WTC11 (cell line): ENCODE measurements around the gene SMCO2. TPM values are rescaled to one million over a fixed set of nuclear protein-coding genes. Genes with fewer than 3 reads are reported as not detected.

Experiments
- ATAC-seq: fragments of 200-7000 bp; cut with Tn5 transposase; 2 replicates; pipeline ENCODE4 v1.10.0; 2021; ENCODE audit warnings: mild to moderate bottlenecking, moderate library complexity
- CTCF ChIA-PET: fragments of 300-600 bp; sonication (Branson Sonifier 250); formaldehyde crosslinking; loops from one replicate; lab custom pipeline; 2021; ENCODE audit warnings: antibody characterized with exemption; lab: Charles Lee
- POLR2A ChIA-PET: fragments of 350-600 bp; sonication (Branson Sonifier 250); formaldehyde crosslinking; loops from one replicate; lab custom pipeline; 2021; ENCODE audit warnings: antibody characterized with exemption; lab: Charles Lee
- DNase-seq: peaks from one replicate; pipeline ENCODE4 v3.0.0; 2021; ENCODE audit warnings: low spot score
- H3K27ac Mint-ChIP-seq: 2 replicates; pipeline ENCODE4 v1.8.0; 2021; ENCODE audit warnings: mixed read lengths
- H3K27me3 Mint-ChIP-seq: 2 replicates; pipeline ENCODE4 v1.8.0; 2021; ENCODE audit warnings: low read depth, mild to moderate bottlenecking, moderate library complexity, mixed read lengths
- H3K36me3 Mint-ChIP-seq: 2 replicates; pipeline ENCODE4 v1.8.0; 2021; ENCODE audit warnings: mixed read lengths
- H3K4me1 Mint-ChIP-seq: 2 replicates; pipeline ENCODE4 v1.8.0; 2022; ENCODE audit warnings: mixed read lengths
- H3K4me3 Mint-ChIP-seq: 2 replicates; pipeline ENCODE4 v1.8.0; 2021; ENCODE audit warnings: mild to moderate bottlenecking, moderate library complexity, mixed read lengths
- H3K9me3 Mint-ChIP-seq: 2 replicates; pipeline ENCODE4 v1.8.0; 2021; ENCODE audit warnings: mixed read lengths
- FOXP1 ChIP-seq: sonication (generic); formaldehyde crosslinking; IDR thresholded peaks from 2 replicates; pipeline ENCODE4 v1.8.0; 2022; ENCODE audit warnings: missing genetic modification reagents, mild to moderate bottlenecking, moderate library complexity, borderline replicate concordance
- GRHL2 ChIP-seq: fragments of 250-450 bp; sonication (Bioruptor Pico); IDR thresholded peaks from 2 replicates; pipeline ENCODE4 v1.8.0; 2022; ENCODE audit warnings: mild to moderate bottlenecking, moderate library complexity; ENCODE audit not compliant: insufficient replicate concordance, severe bottlenecking
- GTF2I ChIP-seq: fragments of 250-450 bp; sonication (Bioruptor Pico); conservative IDR thresholded peaks from 2 replicates; pipeline ENCODE4 v1.4.0; 2021; ENCODE audit warnings: mild to moderate bottlenecking
- JUN ChIP-seq: sonication (generic); formaldehyde crosslinking; IDR thresholded peaks from 2 replicates; pipeline ENCODE4 v1.8.0; 2023; ENCODE audit warnings: mild to moderate bottlenecking, missing genetic modification reagents
- MYBL2 ChIP-seq: sonication (generic); formaldehyde crosslinking; IDR thresholded peaks from 2 replicates; pipeline ENCODE4 v1.8.1; 2023; ENCODE audit warnings: mild to moderate bottlenecking, moderate library complexity, missing genetic modification reagents
- OVOL2 ChIP-seq: fragments of 250-450 bp; sonication (Bioruptor Pico); IDR thresholded peaks from 2 replicates; pipeline ENCODE4 v1.9.0; 2021; ENCODE audit warnings: mild to moderate bottlenecking, borderline replicate concordance
- RORB ChIP-seq: fragments of 250-450 bp; sonication (Bioruptor Pico); IDR thresholded peaks from 2 replicates; pipeline ENCODE4 v1.9.0; 2021; ENCODE audit warnings: mild to moderate bottlenecking
- SOX15 ChIP-seq: fragments of 250-450 bp; sonication (Bioruptor Pico); IDR thresholded peaks from 2 replicates; pipeline ENCODE4 v1.9.0; 2021; ENCODE audit warnings: mild to moderate bottlenecking
- TP53 ChIP-seq: sonication (generic); formaldehyde crosslinking; IDR thresholded peaks from 2 replicates; pipeline ENCODE4 v1.8.1; 2023; ENCODE audit warnings: mild to moderate bottlenecking, missing genetic modification reagents
- ZNF232 ChIP-seq: sonication (generic); formaldehyde crosslinking; IDR thresholded peaks from 2 replicates; pipeline ENCODE4 v1.8.0; 2022; ENCODE audit warnings: mild to moderate bottlenecking, missing genetic modification reagents
- ZNF423 ChIP-seq: fragments of 250-450 bp; sonication (Bioruptor Pico); IDR thresholded peaks from 2 replicates; pipeline ENCODE4 v2.1.2; 2022; ENCODE audit warnings: mild to moderate bottlenecking, moderate library complexity
- total RNA-seq: library from RNA; stranded (reverse); gene quantifications from 3 replicates; pipeline ENCODE4 v1.2.3, GENCODE V29; 2021
- TF ChIP-seq, protein P1 (sequence below): sonication (generic); formaldehyde crosslinking; IDR thresholded peaks from 2 replicates; pipeline ENCODE4 v1.8.0; 2023; ENCODE audit warnings: mild to moderate bottlenecking, missing genetic modification reagents
- TF ChIP-seq, protein P2 (sequence below): sonication (generic); formaldehyde crosslinking; IDR thresholded peaks from 2 replicates; pipeline ENCODE4 v1.8.1; 2023; ENCODE audit warnings: mild to moderate bottlenecking, missing genetic modification reagents
- TF ChIP-seq, protein P3 (sequence below): sonication (generic); formaldehyde crosslinking; IDR thresholded peaks from 2 replicates; pipeline ENCODE4 v1.8.1; 2022; ENCODE audit warnings: mild to moderate bottlenecking, moderate library complexity, missing genetic modification reagents
- TF ChIP-seq, protein P4 (sequence below): sonication (generic); formaldehyde crosslinking; IDR thresholded peaks from 2 replicates; pipeline ENCODE4 v1.8.0; 2022; ENCODE audit warnings: mild to moderate bottlenecking, missing genetic modification reagents
- TF ChIP-seq, protein P5 (sequence below): sonication (generic); formaldehyde crosslinking; IDR thresholded peaks from 2 replicates; pipeline ENCODE4 v1.8.0; 2023; ENCODE audit warnings: missing genetic modification reagents, mild to moderate bottlenecking, borderline replicate concordance

The SMCO2 gene
- total RNA-seq, 1 experiment from 2014 or later, result 0.52 TPM

DNA sequence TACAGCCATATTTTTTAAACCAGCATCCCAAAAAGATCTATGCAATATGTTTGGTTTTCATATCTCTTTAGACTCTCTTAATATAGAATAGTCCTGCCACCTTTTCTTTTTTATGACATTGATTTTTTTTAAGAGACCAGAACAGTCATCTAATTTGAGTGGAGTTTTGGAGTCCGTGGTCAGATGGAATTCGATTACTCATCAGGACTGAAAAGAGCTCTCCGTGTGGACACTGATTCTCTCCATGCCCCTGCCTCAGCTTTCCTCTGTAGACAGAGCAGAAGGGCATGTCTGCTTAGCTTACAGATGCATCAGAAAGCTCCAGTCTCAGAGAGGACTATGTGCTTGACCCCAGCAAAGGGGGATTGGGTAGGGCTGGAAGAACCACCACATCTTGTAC is 27.8 kb downstream of the SMCO2 start (continued):
- TF ChIP-seq, protein P1, sequence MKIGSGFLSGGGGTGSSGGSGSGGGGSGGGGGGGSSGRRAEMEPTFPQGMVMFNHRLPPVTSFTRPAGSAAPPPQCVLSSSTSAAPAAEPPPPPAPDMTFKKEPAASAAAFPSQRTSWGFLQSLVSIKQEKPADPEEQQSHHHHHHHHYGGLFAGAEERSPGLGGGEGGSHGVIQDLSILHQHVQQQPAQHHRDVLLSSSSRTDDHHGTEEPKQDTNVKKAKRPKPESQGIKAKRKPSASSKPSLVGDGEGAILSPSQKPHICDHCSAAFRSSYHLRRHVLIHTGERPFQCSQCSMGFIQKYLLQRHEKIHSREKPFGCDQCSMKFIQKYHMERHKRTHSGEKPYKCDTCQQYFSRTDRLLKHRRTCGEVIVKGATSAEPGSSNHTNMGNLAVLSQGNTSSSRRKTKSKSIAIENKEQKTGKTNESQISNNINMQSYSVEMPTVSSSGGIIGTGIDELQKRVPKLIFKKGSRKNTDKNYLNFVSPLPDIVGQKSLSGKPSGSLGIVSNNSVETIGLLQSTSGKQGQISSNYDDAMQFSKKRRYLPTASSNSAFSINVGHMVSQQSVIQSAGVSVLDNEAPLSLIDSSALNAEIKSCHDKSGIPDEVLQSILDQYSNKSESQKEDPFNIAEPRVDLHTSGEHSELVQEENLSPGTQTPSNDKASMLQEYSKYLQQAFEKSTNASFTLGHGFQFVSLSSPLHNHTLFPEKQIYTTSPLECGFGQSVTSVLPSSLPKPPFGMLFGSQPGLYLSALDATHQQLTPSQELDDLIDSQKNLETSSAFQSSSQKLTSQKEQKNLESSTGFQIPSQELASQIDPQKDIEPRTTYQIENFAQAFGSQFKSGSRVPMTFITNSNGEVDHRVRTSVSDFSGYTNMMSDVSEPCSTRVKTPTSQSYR (CRISPR knock-in tag), result no peak

DNA sequence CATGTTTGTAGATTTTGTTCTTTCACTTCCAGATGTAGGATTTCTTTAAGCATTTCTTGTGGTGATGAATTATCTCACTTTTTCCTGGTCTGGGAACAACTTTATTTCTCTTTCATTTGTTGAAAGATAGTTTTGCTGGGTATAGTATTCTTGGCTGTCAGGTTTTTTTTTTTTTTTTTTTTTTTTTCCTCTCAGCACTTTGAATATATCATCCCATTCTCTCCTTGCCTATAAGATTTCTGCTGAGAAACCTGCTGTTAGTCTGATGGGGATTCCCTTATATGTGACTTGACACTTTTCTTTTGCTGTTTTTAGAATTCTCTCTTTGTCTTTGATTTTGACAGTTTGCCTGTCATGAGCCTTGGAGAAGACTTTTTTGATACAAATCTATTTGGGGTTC is 30.5 kb downstream of the SMCO2 start:
- Mint-ChIP-seq H3K27me3 (peaks cover 3% of the 10 kb centered on the region; the same call in 1 of the 2 replicates), H3K9me3 (peaks cover 43% of the 10 kb centered on the region), H3K4me3 (no peak overlapping the region), H3K36me3 (peaks cover 23% of the 10 kb centered on the region), H3K4me1 (no peaks in the 10 kb centered on the region), H3K27ac (no peak overlapping the region)
- no peak for DNase-seq
- POLR2A ChIA-PET, result no interaction called here
- no peak for ATAC-seq
- CTCF ChIA-PET, result no interaction called here
- TF ChIP-seq TP53 (CRISPR knock-in tag), result no peak

DNA sequence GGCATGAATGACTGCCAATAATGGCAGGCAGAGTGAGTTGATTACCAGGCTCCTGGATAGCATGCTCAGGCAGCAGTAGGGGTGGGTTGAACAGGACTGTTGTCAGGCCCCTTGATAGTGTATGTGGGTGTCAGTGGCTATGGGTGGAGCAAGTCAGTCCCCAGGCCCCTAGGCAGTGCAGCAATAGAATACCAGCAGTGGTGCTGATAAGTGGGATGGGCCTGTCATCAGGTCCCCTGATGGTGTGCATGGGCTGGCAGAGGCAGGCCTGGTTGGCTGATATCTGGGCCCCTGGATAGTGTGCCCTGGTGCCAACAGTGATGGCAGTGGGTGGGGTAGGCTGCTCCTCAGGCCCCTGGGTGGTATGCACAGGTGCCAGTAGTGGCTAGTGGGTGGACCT is 32.4 kb downstream of the SMCO2 start:
- Mint-ChIP-seq H3K4me1 (no peaks in the 10 kb centered on the region), H3K9me3 (peaks cover 43% of the 10 kb centered on the region), H3K4me3 (no peak overlapping the region), H3K36me3 (peaks cover 23% of the 10 kb centered on the region), H3K27me3 (peaks cover 3% of the 10 kb centered on the region; the same call in 1 of the 2 replicates), H3K27ac (no peak overlapping the region)
- POLR2A ChIA-PET, result no interaction called here
- CTCF ChIA-PET, result no interaction called here
- TF ChIP-seq JUN (CRISPR knock-in tag) (no peak), FOXP1 (CRISPR knock-in tag) (no peak)
- TF ChIP-seq, protein P2, sequence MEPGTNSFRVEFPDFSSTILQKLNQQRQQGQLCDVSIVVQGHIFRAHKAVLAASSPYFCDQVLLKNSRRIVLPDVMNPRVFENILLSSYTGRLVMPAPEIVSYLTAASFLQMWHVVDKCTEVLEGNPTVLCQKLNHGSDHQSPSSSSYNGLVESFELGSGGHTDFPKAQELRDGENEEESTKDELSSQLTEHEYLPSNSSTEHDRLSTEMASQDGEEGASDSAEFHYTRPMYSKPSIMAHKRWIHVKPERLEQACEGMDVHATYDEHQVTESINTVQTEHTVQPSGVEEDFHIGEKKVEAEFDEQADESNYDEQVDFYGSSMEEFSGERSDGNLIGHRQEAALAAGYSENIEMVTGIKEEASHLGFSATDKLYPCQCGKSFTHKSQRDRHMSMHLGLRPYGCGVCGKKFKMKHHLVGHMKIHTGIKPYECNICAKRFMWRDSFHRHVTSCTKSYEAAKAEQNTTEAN (CRISPR knock-in tag), result no peak
- ATAC-seq (no peak), DNase-seq (no peak)

DNA sequence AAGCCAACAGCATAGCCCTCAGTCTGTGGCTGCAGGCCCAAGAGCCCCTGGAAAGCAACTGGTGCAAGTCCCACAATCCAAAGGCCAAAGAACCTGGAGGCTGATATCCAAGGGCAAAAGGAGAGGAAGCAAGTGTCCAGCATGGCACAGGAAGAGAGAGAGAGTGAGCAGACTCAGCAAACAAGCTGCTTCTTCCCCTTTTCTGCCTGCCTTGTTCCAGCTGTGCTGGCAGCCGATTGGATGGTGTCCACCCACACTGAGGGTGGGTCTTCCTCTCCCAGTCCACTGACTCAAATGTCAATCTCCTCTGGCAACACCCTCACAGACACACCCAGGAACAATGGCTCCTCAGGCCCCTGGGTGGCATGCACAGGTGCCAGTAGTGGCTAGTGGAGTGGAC is 33.5 kb downstream of the SMCO2 start:
- peaks cover 39% of the 10 kb centered on the region for H3K9me3 Mint-ChIP-seq
- CTCF ChIA-PET, result no interaction called here
- DNase-seq (no peak), ATAC-seq (no peak)
- H3K27ac Mint-ChIP-seq, result no peak overlapping the region
- no peak overlapping the region for H3K4me3 Mint-ChIP-seq
- H3K4me1 Mint-ChIP-seq, result no peaks in the 10 kb centered on the region
- H3K36me3 Mint-ChIP-seq, result peaks cover 23% of the 10 kb centered on the region
- POLR2A ChIA-PET, result no interaction called here
- H3K27me3 Mint-ChIP-seq, result peaks cover 3% of the 10 kb centered on the region; the same call in 1 of the 2 replicates
- TF ChIP-seq OVOL2 (CRISPR knock-in tag) (no peak), SOX15 (CRISPR knock-in tag) (no peak), GRHL2 (CRISPR knock-in tag) (no peak), RORB (CRISPR knock-in tag) (no peak), FOXP1 (CRISPR knock-in tag) (no peak), ZNF423 (CRISPR knock-in tag) (no peak), MYBL2 (no peak), ZNF232 (CRISPR knock-in tag) (no peak), GTF2I (CRISPR knock-in tag) (no peak)
- TF ChIP-seq, protein P3, sequence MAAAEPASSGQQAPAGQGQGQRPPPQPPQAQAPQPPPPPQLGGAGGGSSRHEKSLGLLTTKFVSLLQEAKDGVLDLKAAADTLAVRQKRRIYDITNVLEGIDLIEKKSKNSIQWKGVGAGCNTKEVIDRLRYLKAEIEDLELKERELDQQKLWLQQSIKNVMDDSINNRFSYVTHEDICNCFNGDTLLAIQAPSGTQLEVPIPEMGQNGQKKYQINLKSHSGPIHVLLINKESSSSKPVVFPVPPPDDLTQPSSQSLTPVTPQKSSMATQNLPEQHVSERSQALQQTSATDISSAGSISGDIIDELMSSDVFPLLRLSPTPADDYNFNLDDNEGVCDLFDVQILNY (CRISPR knock-in tag), result no peak
- TF ChIP-seq, protein P4, sequence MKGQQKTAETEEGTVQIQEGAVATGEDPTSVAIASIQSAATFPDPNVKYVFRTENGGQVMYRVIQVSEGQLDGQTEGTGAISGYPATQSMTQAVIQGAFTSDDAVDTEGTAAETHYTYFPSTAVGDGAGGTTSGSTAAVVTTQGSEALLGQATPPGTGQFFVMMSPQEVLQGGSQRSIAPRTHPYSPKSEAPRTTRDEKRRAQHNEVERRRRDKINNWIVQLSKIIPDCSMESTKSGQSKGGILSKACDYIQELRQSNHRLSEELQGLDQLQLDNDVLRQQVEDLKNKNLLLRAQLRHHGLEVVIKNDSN (CRISPR knock-in tag), result no peak
- TF ChIP-seq, protein P5, sequence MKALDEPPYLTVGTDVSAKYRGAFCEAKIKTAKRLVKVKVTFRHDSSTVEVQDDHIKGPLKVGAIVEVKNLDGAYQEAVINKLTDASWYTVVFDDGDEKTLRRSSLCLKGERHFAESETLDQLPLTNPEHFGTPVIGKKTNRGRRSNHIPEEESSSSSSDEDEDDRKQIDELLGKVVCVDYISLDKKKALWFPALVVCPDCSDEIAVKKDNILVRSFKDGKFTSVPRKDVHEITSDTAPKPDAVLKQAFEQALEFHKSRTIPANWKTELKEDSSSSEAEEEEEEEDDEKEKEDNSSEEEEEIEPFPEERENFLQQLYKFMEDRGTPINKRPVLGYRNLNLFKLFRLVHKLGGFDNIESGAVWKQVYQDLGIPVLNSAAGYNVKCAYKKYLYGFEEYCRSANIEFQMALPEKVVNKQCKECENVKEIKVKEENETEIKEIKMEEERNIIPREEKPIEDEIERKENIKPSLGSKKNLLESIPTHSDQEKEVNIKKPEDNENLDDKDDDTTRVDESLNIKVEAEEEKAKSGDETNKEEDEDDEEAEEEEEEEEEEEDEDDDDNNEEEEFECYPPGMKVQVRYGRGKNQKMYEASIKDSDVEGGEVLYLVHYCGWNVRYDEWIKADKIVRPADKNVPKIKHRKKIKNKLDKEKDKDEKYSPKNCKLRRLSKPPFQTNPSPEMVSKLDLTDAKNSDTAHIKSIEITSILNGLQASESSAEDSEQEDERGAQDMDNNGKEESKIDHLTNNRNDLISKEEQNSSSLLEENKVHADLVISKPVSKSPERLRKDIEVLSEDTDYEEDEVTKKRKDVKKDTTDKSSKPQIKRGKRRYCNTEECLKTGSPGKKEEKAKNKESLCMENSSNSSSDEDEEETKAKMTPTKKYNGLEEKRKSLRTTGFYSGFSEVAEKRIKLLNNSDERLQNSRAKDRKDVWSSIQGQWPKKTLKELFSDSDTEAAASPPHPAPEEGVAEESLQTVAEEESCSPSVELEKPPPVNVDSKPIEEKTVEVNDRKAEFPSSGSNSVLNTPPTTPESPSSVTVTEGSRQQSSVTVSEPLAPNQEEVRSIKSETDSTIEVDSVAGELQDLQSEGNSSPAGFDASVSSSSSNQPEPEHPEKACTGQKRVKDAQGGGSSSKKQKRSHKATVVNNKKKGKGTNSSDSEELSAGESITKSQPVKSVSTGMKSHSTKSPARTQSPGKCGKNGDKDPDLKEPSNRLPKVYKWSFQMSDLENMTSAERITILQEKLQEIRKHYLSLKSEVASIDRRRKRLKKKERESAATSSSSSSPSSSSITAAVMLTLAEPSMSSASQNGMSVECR (CRISPR knock-in tag), result no peak
